GM18519 (cell line): Measurements from ENCODE around the gene SDF2L1.

Experiments used
- ATAC-seq: cut with Tn5 transposase; IDR thresholded peaks from one replicate; pipeline ENCODE4 v1.9.1; 2021; ENCODE audit warnings: mild to moderate bottlenecking, moderate library complexity; ENCODE audit not compliant: unreplicated experiment, low FRiP score

Gene SDF2L1

GRCh38 chr22:21621025-21621424 lies 21.1 kb upstream of the SDF2L1 start:
- ATAC-seq, result no peak

GRCh38 chr22:21622011-21622918 lies 19.8 kb upstream of the SDF2L1 start:
- no peak for ATAC-seq

- no peak for ATAC-seq
Measured at GRCh38 chr22:21622919-21623647, 19.0 kb upstream of the SDF2L1 start.

- no peak for ATAC-seq
Measured at GRCh38 chr22:21623648-21623970, 18.5 kb upstream of the SDF2L1 start.

GRCh38 chr22:21624120-21624879 lies 17.8 kb upstream of the SDF2L1 start:
- no peak for ATAC-seq

- ATAC-seq, result no peak
Measured at GRCh38 chr22:21624880-21625791, 17.0 kb upstream of the SDF2L1 start.

- ATAC-seq, result no peak
Measured at GRCh38 chr22:21626073-21626734, 15.9 kb upstream of the SDF2L1 start.

- ATAC-seq, result no peak
Measured at GRCh38 chr22:21626735-21627469, 15.2 kb upstream of the SDF2L1 start.

- ATAC-seq, result no peak
Measured at GRCh38 chr22:21628386-21629254, 13.5 kb upstream of the SDF2L1 start.

- ATAC-seq, result peak; percentile 56
Measured at GRCh38 chr22:21629255-21630149, 12.6 kb upstream of the SDF2L1 start, which contains the start of gene YDJC. Gene YDJC (minus strand): TSS chr22:21630022. CDS start chr22:21630014, 8 bp downstream.

- ATAC-seq, result no peak
Measured at GRCh38 chr22:21631025-21631424, 11.1 kb upstream of the SDF2L1 start.

GRCh38 chr22:21632237-21632895 lies 9.7 kb upstream of the SDF2L1 start, which contains the start of gene CCDC116:
Gene CCDC116 (plus strand): TSS chr22:21632760. CDS start chr22:21633182, 422 bp downstream.
- no peak for ATAC-seq

- ATAC-seq, result no peak
Measured at GRCh38 chr22:21632931-21633330, 9.2 kb upstream of the SDF2L1 start.

GRCh38 chr22:21633481-21633880 lies 8.6 kb upstream of the SDF2L1 start:
- ATAC-seq, result no peak

- ATAC-seq, result no peak
Measured at GRCh38 chr22:21634081-21634480, 8.0 kb upstream of the SDF2L1 start.

- ATAC-seq, result no peak
Measured at GRCh38 chr22:21634844-21635243, 7.3 kb upstream of the SDF2L1 start.
